ENCODE data around the gene BCAS1.

BCAS1 gene, protein sequence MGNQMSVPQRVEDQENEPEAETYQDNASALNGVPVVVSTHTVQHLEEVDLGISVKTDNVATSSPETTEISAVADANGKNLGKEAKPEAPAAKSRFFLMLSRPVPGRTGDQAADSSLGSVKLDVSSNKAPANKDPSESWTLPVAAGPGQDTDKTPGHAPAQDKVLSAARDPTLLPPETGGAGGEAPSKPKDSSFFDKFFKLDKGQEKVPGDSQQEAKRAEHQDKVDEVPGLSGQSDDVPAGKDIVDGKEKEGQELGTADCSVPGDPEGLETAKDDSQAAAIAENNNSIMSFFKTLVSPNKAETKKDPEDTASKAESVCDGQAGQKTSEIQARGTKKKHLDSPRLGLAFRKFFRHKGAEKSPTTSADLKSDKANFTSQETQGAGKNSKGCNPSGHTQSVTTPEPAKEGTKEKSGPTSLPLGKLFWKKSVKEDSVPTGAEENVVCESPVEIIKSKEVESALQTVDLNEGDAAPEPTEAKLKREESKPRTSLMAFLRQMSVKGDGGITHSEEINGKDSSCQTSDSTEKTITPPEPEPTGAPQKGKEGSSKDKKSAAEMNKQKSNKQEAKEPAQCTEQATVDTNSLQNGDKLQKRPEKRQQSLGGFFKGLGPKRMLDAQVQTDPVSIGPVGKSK

DNA sequence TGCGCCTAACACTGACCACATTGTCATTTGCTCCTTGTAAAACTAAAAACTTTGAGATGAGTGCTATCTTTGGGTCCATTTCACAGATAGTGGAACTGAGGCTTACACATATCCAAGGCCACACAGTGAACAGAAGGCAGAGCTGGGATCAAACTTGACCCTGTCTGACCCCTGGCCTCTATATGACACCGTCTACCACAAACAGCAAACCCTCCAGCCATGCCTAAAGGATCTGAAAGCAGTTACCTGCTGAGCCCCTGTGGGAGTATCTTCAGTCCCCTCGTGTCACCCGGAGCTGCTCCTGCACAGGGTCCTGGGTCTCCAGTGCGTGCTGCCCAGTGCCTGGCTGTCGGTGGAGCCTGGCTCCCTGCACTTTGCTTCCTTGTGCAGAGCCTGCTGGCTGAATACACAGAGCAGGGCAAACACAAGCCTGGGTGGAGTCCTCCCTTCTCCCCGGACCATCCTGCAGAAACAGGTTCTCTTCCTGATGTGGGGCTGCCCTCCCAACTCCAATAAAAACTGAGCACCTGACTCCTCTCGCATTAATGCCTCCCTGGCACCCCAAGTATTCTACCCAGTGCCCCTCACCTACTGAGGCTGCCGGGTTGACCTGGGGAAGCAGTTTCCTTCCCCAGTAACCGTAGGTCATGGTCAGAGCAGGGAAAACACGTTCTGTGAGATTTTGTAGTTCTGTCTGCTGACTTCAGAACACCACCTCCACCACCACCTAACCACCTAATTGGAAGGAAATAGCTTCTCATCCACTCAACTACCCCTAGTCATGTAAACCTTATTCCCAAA lies at the start of gene BCAS1:
Gene BCAS1 (minus strand): TSS at position 408 of the 801 bp plus-strand sequence. CDS start 11,876 bp downstream, outside the sequence.
- DNase-seq (ENCODE audit: low read depth in 3 of 3), result no peak

DNA sequence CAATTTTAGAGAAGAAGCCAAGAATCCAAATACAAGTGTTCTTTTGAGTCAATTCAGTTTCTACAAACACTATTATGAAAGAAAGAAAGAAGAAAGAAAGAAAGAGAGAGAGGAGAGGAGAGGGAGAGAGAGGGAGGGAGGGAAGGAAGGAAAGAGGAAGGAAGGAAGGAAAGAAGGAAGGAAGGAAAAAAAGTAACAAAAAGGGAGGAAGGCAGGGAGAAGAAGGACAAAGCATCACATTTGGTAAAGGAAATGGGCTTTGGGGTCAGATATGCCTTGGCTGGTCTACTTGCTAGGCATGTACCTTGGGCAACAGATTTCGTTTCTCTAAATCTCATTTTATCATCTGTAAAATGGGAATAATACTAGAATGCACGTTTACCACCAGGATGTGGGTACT lies 49.4 kb upstream of the BCAS1 start:
- DNase-seq (ENCODE audit: low read depth in 3 of 3), result no peak

DNA sequence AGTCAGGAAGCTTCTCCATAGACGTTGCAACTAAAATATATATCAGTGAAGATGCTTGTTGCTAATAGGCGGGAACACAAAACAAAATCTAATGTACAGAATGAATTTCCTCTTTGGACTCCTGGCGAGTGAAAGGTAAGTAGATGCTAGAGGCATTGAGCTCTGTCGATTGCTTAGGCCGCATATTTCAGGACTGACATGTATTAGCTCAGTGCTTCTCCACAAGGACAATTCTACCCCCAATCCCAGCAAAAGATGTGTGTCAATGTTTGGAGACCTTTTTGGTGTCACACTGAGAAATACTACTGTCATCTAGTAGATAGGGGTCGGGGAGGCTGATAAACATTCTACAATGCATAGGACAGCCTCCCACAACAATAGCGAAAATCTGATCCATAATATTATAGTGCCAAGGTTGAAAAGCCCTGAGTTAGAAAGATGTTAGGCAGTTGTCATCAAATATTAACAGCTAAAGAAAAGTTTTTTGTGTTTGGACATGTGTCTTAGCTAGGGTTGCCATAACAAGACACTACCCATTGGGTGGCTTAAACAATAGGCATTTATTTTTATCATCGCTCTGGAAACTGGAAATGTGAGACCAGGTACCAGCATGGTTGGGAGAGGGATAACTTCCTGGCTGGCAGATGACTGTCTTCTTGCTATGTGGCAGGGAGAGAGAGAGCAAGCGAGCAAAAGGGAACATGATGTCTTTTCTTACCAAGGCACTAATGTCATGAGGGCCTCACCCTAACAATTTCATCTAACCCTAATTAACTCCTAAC lies 48.0 kb upstream of the BCAS1 start:
- no peak for DNase-seq (ENCODE audit: low read depth in 3 of 3)

DNA sequence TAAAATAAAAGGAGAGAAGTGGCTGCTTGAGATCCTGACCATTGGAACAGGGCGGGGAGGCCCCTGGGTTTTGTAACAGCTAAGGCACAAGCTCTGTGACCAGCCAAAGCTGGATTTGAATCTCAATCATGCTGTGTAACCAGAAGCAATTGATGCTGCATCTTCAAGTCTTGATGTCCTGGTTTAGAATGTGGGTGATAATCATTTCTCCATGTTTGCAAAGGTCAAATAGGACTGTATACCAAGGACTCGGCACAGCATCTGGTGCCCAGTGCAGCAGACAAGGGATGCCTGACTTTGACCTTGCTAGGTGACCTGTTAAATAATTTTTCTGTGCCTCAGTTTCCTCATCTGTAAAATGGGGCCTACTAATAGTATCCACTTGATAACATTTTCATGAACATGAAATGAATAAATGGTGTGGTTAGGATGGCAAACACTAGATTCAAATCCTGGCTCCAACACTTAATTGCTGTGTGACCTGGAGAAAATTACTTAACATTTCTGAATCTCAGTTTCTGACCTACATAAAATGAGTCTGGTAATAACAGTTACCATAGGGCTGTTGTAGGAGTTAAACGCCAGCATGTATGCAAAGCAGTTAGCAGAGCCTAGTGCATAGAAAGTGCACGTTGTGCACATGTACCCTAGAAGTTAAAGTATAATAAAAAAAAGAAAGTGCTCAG lies 46.3 kb upstream of the BCAS1 start:
- no peak for DNase-seq (ENCODE audit: low read depth in 3 of 3)

DNA sequence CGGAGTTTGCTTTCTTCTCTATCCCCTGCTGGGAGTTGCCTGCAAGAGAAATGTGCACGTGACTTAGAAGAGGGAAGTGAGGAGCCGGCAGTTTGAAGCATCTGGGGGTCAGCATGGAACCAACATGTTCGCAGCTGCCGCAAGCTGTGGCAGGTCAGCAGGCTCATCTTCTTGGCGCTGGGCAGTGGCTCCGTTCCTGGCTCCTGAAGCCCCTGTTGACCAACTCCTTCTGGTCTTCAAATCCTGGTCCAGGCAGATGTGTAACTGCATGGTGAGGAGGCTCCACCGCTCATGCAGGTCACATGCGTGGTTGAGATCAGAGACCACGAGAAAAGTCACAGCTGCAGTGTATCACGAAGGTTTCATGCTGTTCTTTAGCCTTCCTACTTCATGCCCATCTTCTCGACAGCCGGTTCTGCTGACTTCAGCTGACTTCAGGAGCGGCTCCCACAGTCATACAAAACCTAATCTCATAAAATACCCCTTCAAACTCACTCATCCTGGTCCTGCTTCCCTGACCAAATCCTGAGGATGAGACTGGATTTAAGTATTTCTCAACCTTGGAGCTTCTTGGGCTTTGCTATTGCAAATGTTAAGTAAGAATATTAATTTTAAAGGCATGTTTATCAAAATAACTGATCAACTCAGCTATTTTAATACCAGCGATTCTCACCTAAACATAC lies 44.9 kb upstream of the BCAS1 start:
- no peak for DNase-seq (ENCODE audit: low read depth in 3 of 3)

DNA sequence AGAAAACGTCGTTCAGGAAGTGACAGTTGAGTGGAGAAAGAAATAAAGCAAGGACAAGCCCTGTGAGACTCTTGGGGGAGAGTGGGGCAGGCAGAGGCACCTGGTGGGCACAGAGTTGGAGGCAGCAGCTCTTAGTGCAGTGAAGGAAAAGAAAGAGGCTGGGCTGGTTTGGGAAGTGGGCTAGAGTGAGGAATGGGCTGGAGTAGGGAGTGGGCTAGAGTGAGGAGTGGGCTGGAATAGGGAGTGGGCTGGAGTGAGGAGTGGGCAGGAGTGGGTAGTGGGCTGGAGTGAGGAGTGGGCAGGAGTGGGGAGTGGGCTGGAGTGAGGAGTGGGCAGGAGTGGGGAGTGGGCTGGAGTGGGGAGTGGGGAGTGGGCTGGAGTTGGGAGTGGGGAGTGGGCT lies 43.7 kb upstream of the BCAS1 start:
- DNase-seq (ENCODE audit: low read depth in 3 of 3), result no peak

DNA sequence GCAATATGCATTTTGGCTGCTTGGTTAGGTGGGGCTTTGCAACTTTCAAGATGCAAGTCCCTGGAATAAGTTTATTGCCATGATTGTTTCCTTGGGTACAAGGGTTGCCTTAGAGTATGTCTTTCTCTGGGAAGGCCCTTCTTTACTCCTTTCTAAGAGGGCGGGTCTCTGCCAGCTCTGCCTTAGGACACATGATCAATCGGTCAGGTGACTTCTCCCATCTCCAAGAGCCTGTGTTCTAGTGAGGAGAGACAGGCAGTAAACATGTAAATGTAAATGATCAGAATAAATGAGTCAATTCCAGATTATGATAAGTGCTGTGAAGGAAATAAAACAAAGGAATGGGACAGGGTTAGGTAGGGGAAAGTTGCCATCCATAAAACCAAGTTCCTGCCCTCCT lies 43.2 kb upstream of the BCAS1 start:
- DNase-seq (ENCODE audit: low read depth in 3 of 3), result no peak

DNA sequence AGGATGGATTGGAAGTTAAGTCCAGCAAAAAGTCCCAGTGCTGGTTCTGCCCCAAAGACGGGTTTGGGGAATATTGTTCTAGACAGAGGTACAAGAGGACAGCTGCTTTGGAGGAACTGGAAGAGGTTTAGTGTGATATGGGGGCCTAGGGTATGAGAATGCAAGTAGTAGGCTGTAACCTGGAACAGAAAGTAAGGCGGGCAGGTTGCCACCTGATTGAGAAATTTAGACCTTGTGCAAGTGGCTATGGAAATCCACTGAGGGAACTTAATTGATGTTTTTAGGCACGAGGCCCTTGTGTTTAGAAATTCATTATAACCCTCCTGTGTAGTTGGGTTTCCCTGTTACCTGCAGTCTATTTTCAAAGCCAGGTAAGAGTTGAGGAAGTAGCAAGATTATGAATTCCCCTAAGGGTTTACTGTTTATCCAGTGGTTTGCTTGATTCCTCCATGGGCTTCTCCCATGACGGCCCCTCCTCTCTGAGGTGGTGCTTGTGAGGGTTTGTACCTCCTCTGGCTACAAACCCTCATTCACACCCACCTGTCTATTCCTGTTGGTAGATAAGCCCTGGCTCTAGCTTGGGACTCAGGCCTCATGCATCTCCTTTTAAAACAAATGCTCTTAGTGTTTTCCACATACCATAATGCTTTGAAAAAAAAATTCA lies 42.0 kb upstream of the BCAS1 start:
- no peak for DNase-seq (ENCODE audit: low read depth in 3 of 3)

DNA sequence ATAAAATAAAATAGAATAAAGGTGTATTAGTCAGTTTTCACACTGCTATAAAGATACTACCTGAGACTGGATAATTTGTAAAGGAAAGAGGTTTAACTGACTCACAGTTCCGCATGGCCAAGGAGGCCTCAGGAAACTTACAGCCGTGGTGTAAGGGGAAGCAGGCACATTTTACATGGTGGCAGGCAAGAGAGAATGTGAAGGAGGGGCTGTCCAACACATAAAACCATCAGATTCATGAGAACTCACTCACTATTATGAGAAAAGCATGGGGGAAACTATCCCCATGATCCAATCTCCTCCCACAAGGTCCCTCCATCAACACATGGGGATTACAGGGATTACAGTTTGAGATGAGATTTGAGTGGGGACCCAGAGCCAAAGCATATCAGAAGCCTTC lies 41.1 kb upstream of the BCAS1 start:
- no peak for DNase-seq (ENCODE audit: low read depth in 3 of 3)

DNA sequence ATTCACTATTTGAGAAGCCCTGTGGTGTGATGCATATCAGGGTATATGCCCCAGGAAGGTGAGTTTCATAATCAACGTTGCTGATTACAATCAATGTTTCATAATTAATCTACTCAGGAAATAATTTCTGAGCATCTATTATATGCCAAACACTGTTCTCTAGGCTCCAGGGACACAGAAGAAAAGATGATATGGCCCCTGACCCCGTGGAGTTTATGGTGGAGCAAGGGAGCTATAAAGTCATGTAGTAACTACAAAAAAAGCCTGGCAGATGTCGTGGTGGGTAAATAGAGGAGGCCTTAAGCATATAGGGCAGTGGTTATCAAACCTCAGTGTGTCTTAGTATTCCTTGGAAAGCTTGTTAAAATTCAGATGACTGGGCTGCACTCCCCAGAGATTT lies 40.1 kb upstream of the BCAS1 start:
- no peak for DNase-seq (ENCODE audit: low read depth in 3 of 3)

DNA sequence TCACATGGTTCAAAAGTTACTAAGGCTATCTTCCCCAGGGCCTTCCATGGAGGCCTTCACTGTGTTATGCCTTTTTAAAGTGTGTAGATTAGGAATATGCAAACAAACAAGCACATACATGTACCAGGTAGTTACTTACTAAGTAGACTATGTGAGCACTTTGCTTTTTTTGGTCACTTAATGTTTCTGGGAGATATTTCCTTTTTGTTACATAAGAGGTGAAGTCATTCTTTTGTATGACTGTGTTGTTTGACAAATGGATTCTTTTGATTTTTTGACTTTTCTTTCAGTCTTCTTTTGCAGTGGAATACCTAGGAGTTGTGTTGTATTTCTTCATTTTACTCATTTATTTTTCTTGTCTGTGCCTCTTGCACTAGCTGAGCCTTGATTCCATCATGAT lies 39.6 kb upstream of the BCAS1 start:
- DNase-seq (ENCODE audit: low read depth in 3 of 3), result no peak

DNA sequence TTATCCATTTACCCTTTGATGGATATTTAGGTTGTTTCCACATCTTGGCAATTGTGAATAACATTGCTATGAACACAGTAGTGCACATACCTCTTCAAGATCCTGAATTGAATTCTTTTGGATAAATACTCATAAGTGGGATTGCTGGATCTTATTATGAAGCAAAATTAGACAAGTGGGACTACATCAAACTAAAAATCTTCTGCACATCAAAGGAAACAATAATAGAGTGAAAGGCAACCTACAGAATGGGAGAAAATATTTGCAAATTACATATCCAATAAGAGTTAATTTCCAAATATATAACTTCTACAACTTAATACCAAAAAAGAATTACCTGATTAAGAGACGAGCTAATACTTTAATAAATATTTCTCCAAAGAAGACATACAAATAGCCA lies 38.4 kb upstream of the BCAS1 start:
- DNase-seq (ENCODE audit: low read depth in 3 of 3), result no peak

DNA sequence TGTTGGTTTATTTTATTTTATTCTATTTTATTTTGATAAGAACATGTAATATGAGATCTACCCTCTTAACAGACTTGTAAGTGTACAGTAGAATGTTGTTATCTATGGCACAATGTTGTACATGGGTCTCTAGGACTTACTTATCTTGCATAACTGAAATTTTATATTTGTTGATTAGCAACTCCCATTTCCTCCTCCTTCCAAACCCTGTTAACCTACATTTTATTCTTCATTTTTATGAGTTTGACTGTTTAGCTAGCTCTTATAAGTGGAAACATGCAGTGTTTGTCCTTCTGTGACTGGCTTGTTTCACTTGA lies 37.9 kb upstream of the BCAS1 start:
- DNase-seq (ENCODE audit: low read depth in 3 of 3), result no peak

DNA sequence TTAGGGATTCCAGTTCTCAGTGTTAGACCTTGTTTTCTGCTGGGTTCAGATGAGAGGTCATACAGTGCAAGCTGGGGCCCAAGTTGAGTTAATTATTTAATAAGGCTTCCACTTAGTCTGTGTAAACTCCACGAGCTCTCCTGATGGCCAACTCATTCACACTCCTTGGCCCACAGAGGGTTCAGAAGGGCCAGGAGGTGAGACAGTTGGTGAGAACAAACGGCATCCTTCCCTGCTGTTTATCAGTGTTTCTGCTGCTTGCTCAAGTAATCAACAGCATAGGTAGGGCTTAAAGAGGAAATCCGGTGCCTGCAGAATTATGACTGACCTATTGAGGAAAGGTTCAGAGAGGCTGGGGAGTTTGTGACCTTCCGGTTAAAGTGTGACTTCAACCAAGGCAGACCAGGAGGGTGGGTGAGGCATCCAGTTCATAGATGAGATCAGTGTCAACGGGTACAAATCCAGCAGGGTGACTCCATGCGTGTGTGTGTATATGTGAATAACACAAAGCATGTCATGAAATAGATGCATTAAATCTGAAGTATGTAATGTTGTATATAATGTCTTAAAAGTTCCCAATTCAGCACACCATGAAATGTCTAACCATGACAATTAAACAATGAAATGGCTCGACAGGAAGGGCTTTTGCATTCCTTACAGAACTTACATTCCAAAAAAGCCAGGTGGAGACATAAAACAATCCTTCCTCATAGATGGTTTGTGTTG lies 37.4 kb upstream of the BCAS1 start:
- DNase-seq (ENCODE audit: low read depth in 3 of 3), result no peak

DNA sequence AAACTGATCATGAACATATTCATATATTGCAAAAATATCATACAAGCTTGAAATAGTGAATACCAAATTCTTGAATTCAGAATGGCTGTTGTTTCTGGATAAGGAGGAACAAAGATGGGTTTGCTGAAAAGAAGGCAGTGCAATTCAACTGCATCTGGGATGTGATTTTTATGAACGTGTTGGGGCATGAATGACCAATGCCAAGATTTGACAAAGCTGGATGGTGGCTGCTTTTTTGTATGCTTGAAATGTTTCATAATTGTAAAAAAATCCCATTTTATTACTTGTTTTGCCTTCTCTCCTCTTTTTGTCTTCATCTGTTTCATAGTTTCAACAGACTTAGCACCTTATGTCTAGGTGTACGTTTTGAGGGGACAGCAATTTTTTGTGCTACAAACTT lies 36.8 kb upstream of the BCAS1 start:
- no peak for DNase-seq (ENCODE audit: low read depth in 3 of 3)

DNA sequence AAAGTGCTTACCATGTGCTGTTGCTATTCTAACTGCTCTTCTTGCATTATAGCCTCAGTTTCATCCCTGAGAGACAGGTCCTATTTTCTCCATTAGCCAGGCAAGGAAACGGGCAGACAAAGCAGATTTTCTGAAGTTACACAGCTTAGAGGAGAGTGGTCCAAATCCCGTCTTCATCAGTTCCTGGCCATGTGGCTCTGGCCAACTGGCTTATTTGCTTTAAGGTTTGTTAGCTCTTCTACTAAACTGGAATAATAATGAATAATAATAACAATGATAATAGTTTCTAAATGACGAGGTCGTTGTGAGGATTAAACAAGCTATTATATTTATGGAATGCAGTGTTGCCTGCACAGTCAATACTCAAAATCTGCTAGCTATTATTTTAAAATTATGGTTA lies 35.8 kb upstream of the BCAS1 start:
- DNase-seq (ENCODE audit: low read depth in 3 of 3), result no peak

DNA sequence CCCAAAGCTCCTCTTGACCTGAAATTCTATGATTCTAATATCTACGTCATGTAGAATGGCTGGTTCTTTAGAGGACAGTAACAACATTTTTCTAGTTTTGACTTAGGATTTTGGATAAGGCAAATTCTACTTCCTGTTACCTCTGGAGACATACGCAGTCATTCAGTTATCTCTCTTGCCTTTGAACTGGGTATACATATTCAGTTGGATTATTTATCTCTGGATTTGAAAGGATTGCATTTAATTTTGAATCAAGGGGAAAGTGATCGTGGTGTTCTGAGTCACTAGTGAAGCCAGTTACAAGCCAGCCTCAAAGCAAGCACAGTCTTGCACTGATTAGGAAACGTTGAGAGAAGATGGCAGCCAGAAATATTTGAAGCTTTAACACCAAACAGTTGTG lies 35.3 kb upstream of the BCAS1 start:
- DNase-seq (ENCODE audit: low read depth in 3 of 3), result no peak

DNA sequence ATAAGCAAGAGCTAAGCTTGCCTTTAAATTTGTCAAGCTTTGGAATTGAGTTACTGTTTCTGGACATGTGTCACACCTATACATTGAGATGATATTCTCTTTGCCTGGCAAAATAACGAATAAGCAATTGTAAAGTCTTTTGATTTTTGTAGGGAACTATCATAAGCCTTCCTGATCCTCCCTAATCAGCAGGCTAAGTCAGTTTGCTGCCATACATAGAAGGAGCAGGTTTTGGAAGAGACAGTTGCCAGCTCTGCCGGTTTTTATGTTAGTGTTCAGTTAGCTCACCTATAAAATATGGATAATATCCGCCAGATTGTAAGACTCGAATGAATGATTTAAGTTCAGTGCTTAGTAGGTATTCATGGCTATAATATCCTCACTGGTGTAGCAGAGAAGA lies 34.4 kb upstream of the BCAS1 start:
- DNase-seq (ENCODE audit: low read depth in 3 of 3), result no peak

DNA sequence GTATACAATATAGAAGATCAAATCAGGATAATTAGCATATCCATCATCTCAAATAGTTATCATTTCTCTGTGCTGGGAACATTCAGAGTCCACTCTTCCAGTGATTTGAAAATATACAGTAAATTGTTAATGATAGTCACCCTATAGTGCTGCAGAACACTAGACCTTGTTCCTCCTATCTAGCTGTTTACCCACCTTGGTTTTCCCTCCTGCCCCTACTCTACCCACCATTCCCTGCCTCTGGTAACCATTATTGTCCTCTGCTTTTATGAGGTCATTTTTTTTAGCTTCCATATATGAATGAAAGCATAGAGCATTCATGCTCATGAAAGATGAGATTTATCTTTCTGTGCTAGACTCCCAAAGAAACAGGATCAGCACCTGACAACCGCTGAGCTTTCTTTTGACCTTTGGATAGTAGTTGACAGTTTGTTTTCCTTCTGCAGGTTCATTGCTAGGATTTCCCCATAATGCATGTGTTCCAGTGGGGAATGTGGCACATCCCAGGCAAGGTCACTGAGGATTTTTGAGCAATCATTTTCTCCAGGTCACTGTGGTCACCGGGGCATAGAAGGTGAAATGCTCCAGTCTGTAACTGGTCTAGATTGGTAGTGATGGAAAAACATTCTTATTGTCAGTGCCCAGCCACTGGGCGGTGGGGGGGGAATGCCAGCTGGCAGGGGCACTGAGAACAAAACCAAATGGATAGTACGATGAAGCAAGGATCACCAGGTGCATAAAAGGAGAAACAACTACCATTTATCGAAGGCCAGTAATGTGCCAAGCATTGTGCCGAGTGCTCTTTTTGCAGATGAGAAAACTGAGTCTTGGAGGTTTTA lies 33.6 kb upstream of the BCAS1 start:
- no peak for DNase-seq (ENCODE audit: low read depth in 3 of 3)

All from stimulated activated CD4-positive, alpha-beta T cell treated with anti-CD3 and anti-CD28 coated beads, TNF-alpha, amount 100 ng/mL, for 48 hours (primary cell).